H1 (cell line): Measurements from ENCODE around the gene CEP104. TPM values are rescaled to one million over a fixed set of nuclear protein-coding genes. Genes with fewer than 3 reads are reported as not detected.

ENCODE experiments used
- CTCF ChIA-PET: fragments of 300-600 bp; sonication (Branson Sonifier 250); formaldehyde crosslinking; loops from one replicate; lab custom pipeline; 2021; ENCODE audit not compliant: partially characterized antibody; lab: Charles Lee
- POLR2A ChIA-PET: fragments of 300-600 bp; sonication (Branson Sonifier 250); formaldehyde crosslinking; loops from one replicate; lab custom pipeline; 2021; ENCODE audit warnings: inconsistent platforms; ENCODE audit not compliant: partially characterized antibody; lab: Charles Lee
- DNase-seq, 2 experiments: peaks; one replicate each; pipeline versions ENCODE4 v3.0.0 to v3.0.0-alpha.2; 2010 to 2022; ENCODE audit warnings: low spot score in 2 of 2, low read depth in 1 of 2, mixed read lengths in 1 of 2
- FAIRE-seq: peaks from 2 replicates; lab custom pipeline; 2011; peaks lifted over from hg19 to GRCh38; lab: Jason Lieb, UNC
- H2AFZ ChIP-seq: 2 replicates; pipeline ENCODE4 v1.8.1; 2012; ENCODE audit warnings: low read length, inconsistent platforms
- H2AK5ac ChIP-seq: 2 replicates; pipeline ENCODE4 v1.6.1; 2013; ENCODE audit warnings: low read depth, low read length
- H2BK120ac ChIP-seq: replicated peaks from 2 replicates; pipeline ENCODE3; 2013; ENCODE audit warnings: low read depth, low read length, inconsistent platforms
- H2BK12ac ChIP-seq: 2 replicates; pipeline ENCODE4 v1.6.1; 2013; ENCODE audit warnings: low read depth, low read length
- H2BK15ac ChIP-seq: 2 replicates; pipeline ENCODE4 v1.6.1; 2013; ENCODE audit warnings: low read length
- H2BK20ac ChIP-seq: 2 replicates; pipeline ENCODE4 v1.6.1; 2013; ENCODE audit warnings: low read length
- H2BK5ac ChIP-seq: 2 replicates; pipeline ENCODE4 v1.6.1; 2013; ENCODE audit warnings: low read depth, low read length
- H3K14ac ChIP-seq: 2 replicates; pipeline ENCODE4 v1.6.1; 2013; ENCODE audit warnings: inconsistent platforms; ENCODE audit not compliant: insufficient read length
- H3K18ac ChIP-seq: 2 replicates; pipeline ENCODE4 v1.6.1; 2013; ENCODE audit warnings: low read length; ENCODE audit errors: extremely low read depth
- H3K23ac ChIP-seq: 2 replicates; pipeline ENCODE4 v1.6.1; 2013; ENCODE audit warnings: inconsistent platforms; ENCODE audit not compliant: insufficient read length
- H3K23me2 ChIP-seq: 2 replicates; pipeline ENCODE4 v1.6.1; 2013; ENCODE audit warnings: low read depth, low read length
- H3K27ac ChIP-seq: 2 replicates; pipeline ENCODE4 v1.6.1; 2011; ENCODE audit warnings: low read depth, low read length, inconsistent platforms
- H3K27me3 ChIP-seq, 4 experiments: replicated peaks in 1 of 4; 1 replicate in 1 of 4; 2 replicates in 3 of 4; pipeline versions ENCODE4 v1.6.1 to v1.8.1; 2011 to 2013; ENCODE audit warnings: low read length in 3 of 4, mild to moderate bottlenecking in 3 of 4, inconsistent platforms in 2 of 4, mixed read lengths in 2 of 4, moderate library complexity in 1 of 4; ENCODE audit not compliant: control insufficient read depth in 3 of 4, insufficient read depth in 3 of 4; ENCODE audit errors: extremely low read depth in 1 of 4
- H3K36me3 ChIP-seq, 4 experiments: 2 replicates each; pipeline versions ENCODE4 v1.6.1 to v1.8.1; 2011 to 2013; ENCODE audit warnings: mild to moderate bottlenecking in 4 of 4, low read length in 3 of 4, moderate library complexity in 2 of 4, control low read depth in 1 of 4, inconsistent platforms in 1 of 4; ENCODE audit not compliant: insufficient read depth in 4 of 4, control insufficient read depth in 2 of 4
- H3K4ac ChIP-seq: replicated peaks from 2 replicates; pipeline ENCODE3; 2013; ENCODE audit warnings: low read length, low read depth, mixed read lengths, inconsistent platforms; ENCODE audit not compliant: insufficient read length
- H3K4me1 ChIP-seq, 4 experiments: replicated peaks in 1 of 4; 1 replicate in 1 of 4; 2 replicates in 3 of 4; pipeline versions ENCODE4 v1.6.1 to v1.8.1; 2011 to 2013; ENCODE audit warnings: low read length in 3 of 4, inconsistent platforms in 2 of 4, mixed read lengths in 1 of 4; ENCODE audit not compliant: insufficient read depth in 4 of 4, control insufficient read depth in 3 of 4
- H3K4me2 ChIP-seq, 2 experiments: 2 replicates each; pipeline versions ENCODE4 v1.6.1 to v1.8.1; 2011 to 2013; ENCODE audit warnings: low read depth in 2 of 2, low read length in 2 of 2, control low read depth in 1 of 2, inconsistent platforms in 1 of 2, mild to moderate bottlenecking in 1 of 2; ENCODE audit not compliant: insufficient read depth in 1 of 2
- H3K4me3 ChIP-seq, 4 experiments: fragments of 200-600, 300-600 bp in 1 of 4; sonication (generic), shearing (Covaris generic), sonication (Bioruptor Twin) in 1 of 4; 2 replicates each; pipeline versions ENCODE4 v1.5.1 to v1.8.1; 2011 to 2016; ENCODE audit warnings: low read length in 4 of 4, low read depth in 3 of 4, control low read depth in 2 of 4, inconsistent platforms in 2 of 4, mild to moderate bottlenecking in 2 of 4, mixed read lengths in 1 of 4, moderate library complexity in 1 of 4; ENCODE audit not compliant: insufficient read depth in 2 of 4; ENCODE audit errors: extremely low read depth in 1 of 4
- H3K56ac ChIP-seq: replicated peaks from 2 replicates; pipeline ENCODE3; 2013; ENCODE audit warnings: low read depth, mild to moderate bottlenecking, mixed read lengths, low read length, inconsistent platforms; ENCODE audit not compliant: insufficient read length
- H3K79me1 ChIP-seq: 2 replicates; pipeline ENCODE4 v1.6.1; 2013; ENCODE audit warnings: low read depth, low read length, control low read depth
- H3K79me2 ChIP-seq, 2 experiments: 2 replicates each; pipeline versions ENCODE4 v1.6.1 to v1.8.1; 2012 to 2013; ENCODE audit warnings: low read length in 2 of 2, mild to moderate bottlenecking in 2 of 2, inconsistent platforms in 1 of 2; ENCODE audit not compliant: insufficient read depth in 2 of 2, control insufficient read depth in 1 of 2
- H3K9ac ChIP-seq, 4 experiments: replicated peaks in 1 of 4; 1 replicate in 1 of 4; 2 replicates in 3 of 4; pipeline versions ENCODE4 v1.6.1 to v1.8.1; 2011 to 2013; ENCODE audit warnings: low read depth in 3 of 4, low read length in 3 of 4, control low read depth in 2 of 4, mild to moderate bottlenecking in 2 of 4, moderate library complexity in 2 of 4, inconsistent platforms in 1 of 4; ENCODE audit errors: extremely low read depth in 1 of 4
- H3K9me3 ChIP-seq, 2 experiments: 2 replicates each; pipeline versions ENCODE4 v1.6.1 to v1.8.1; 2012 to 2013; ENCODE audit warnings: mild to moderate bottlenecking in 2 of 2, moderate library complexity in 2 of 2, control low read depth in 1 of 2, inconsistent platforms in 1 of 2, low read depth in 1 of 2, low read length in 1 of 2, mixed read lengths in 1 of 2; ENCODE audit not compliant: insufficient read depth in 2 of 2
- H4K20me1 ChIP-seq, 2 experiments: replicated peaks in 1 of 2; 2 replicates each; pipeline versions ENCODE3 to v1.8.1; 2011 to 2013; ENCODE audit warnings: inconsistent platforms in 2 of 2, low read length in 2 of 2, mild to moderate bottlenecking in 1 of 2; ENCODE audit not compliant: insufficient read depth in 2 of 2, control insufficient read depth in 1 of 2
- H4K5ac ChIP-seq: 2 replicates; pipeline ENCODE4 v1.6.1; 2013; ENCODE audit warnings: low read length, low read depth, mixed read lengths, inconsistent platforms; ENCODE audit not compliant: insufficient read length
- H4K8ac ChIP-seq: 2 replicates; pipeline ENCODE4 v1.8.0; 2013; ENCODE audit warnings: mild to moderate bottlenecking, moderate library complexity, low read length, inconsistent platforms; ENCODE audit not compliant: insufficient read depth; ENCODE audit errors: extremely low read depth
- H4K91ac ChIP-seq: replicated peaks from 2 replicates; pipeline ENCODE3; 2013; ENCODE audit warnings: low read length, mixed read lengths, inconsistent platforms; ENCODE audit not compliant: insufficient read length
- CTBP2 ChIP-seq: IDR thresholded peaks from 2 replicates; pipeline ENCODE4 v1.7.0; 2011; ENCODE audit warnings: borderline replicate concordance, mild to moderate bottlenecking, moderate library complexity, mixed read lengths, low read length; ENCODE audit not compliant: insufficient read depth, insufficient read length
- E2F6 ChIP-seq: IDR thresholded peaks from 2 replicates; pipeline ENCODE4 v1.6.1; 2012; ENCODE audit warnings: inconsistent platforms
- EGR1 ChIP-seq: IDR thresholded peaks from 2 replicates; pipeline ENCODE4 v1.6.1; 2011; ENCODE audit warnings: low read depth, low read length, borderline replicate concordance
- HDAC2 ChIP-seq, 2 experiments: fragments of 300-600 bp in 1 of 2; sonication (generic) in 1 of 2; IDR thresholded peaks; 2 replicates each; pipeline ENCODE4 v1.6.1; 2011 to 2012; ENCODE audit warnings: low read depth in 2 of 2, low read length in 2 of 2, mild to moderate bottlenecking in 2 of 2, moderate library complexity in 2 of 2, borderline replicate concordance in 1 of 2, inconsistent platforms in 1 of 2
- NANOG ChIP-seq: IDR thresholded peaks from 2 replicates; pipeline ENCODE4 v1.6.1; 2011; ENCODE audit warnings: low read length, low read depth, mild to moderate bottlenecking, inconsistent platforms; ENCODE audit not compliant: insufficient read depth, poor library complexity, severe bottlenecking
- NRF1 ChIP-seq: IDR thresholded peaks from 2 replicates; pipeline ENCODE4 v1.6.1; 2011; ENCODE audit warnings: mild to moderate bottlenecking, low read depth, low read length, improper control_type of control experiment
- POLR2AphosphoS5 ChIP-seq: IDR thresholded peaks from 2 replicates; pipeline ENCODE4 v1.6.1; 2011; ENCODE audit warnings: low read depth, low read length
- RBBP5 ChIP-seq: IDR thresholded peaks from 2 replicates; pipeline ENCODE4 v1.7.1; 2012; ENCODE audit warnings: low read depth, mild to moderate bottlenecking, inconsistent platforms, low read length, moderate library complexity, borderline replicate concordance
- SIRT6 ChIP-seq: IDR thresholded peaks from one replicate; pipeline ENCODE4 v1.7.1; 2012; ENCODE audit warnings: low read length, inconsistent platforms
- SP1 ChIP-seq: IDR thresholded peaks from 2 replicates; pipeline ENCODE4 v1.6.1; 2011; ENCODE audit warnings: low read depth, low read length
- TAF7 ChIP-seq: optimal IDR thresholded peaks from 2 replicates; pipeline ENCODE3; 2011; ENCODE audit warnings: low read depth, mild to moderate bottlenecking, inconsistent platforms, low read length, moderate library complexity, borderline replicate concordance
- WGBS, 2 experiments: shearing (Covaris generic) in 1 of 2; methylation state at CpG; one replicate each; pipeline versions ENCODE4 v1.1.6 to v1.1.7; 2013 to 2015; ENCODE audit warnings: low lambda C conversion rate in 2 of 2, mixed read lengths in 2 of 2, inconsistent platforms in 1 of 2, low coverage in 1 of 2, missing lambda C conversion rate in 1 of 2; ENCODE audit not compliant: insufficient replicate concordance in 2 of 2, insufficient coverage in 1 of 2, insufficient read length in 1 of 2; ENCODE audit errors: extremely low coverage in 1 of 2, missing lambda C conversion rate in 1 of 2; 5-methylcytosine and 5-hydroxymethylcytosine counted together
- polyA plus RNA-seq, 7 experiments: library from polyadenylated mRNA; depleted of rRNA in 3 of 7; stranded (reverse) in 5 of 7; unstranded in 2 of 7; fragments of >200 nt in 5 of 7; fragments of 200-250 nt in 2 of 7; gene quantifications; 1 replicate in 5 of 7; 2 replicates in 1 of 7; 4 replicates in 1 of 7; pipeline versions ENCODE4 v1.2.1 to v1.2.3, GENCODE V29; 2011 to 2013; ENCODE audit warnings: missing spikeins in 2 of 7, mixed read lengths in 2 of 7
- total RNA-seq: library from RNA; stranded (reverse); fragmentation: NEBNext Ultra II Directional; extraction: Animal tissue kit (Norgen Biotek cat#: 25700); gene quantifications from 2 replicates; pipeline ENCODE4 v1.2.1, GENCODE V29; 2021
- TF ChIP-seq, protein P1 (sequence below): IDR thresholded peaks from 2 replicates; pipeline ENCODE4 v1.6.1; 2011; ENCODE audit warnings: low read length, improper control_type of control experiment

The CEP104 gene
- total and polyA plus RNA-seq, 2 of the 8 experiments (the other 6 are each of a cell fraction or from before 2014, with no cell fraction given): 8.0 to 43.9 TPM

- no peak overlapping the region for H2AFZ ChIP-seq
- H3K27ac ChIP-seq: no peak overlapping the region
- H4K5ac ChIP-seq: no peak overlapping the region
- H3K4me1 ChIP-seq: no peaks in the 10 kb centered on the region
- peaks cover 0 to 8% of the 10 kb centered on the region in 2 experiments; a peak in 1 of 4 replicates for H3K9me3 ChIP-seq
- H3K36me3 ChIP-seq: peaks cover 0 to 9% (median 1%) of the 10 kb centered on the region in 4 experiments; a peak in 4 of 8 replicates
- no peak overlapping the region for H4K91ac ChIP-seq
- no peak overlapping the region for H3K4me2 ChIP-seq
- no peak overlapping the region for H2BK5ac ChIP-seq
- H3K23ac ChIP-seq: no peak overlapping the region
- DNase-seq (no peak), FAIRE-seq (no peak)
- no peak overlapping the region for H3K9ac ChIP-seq
- ChIA-PET POLR2A (no interaction called here), CTCF (interaction anchor here (1.3 to 1.5 kb wide), 3 partner anchors 13 to 713 kb away, joined by 3 to 7 read pairs (median 5); no protein-coding TSS in a partner anchor)
- H2BK20ac ChIP-seq: no peak overlapping the region
- H3K18ac ChIP-seq: no peak overlapping the region
- H3K23me2 ChIP-seq: no peaks in the 10 kb centered on the region; the same call in 1 of the 2 replicates
- H2AK5ac ChIP-seq: no peak overlapping the region
- H3K4me3 ChIP-seq: no peak overlapping the region
- no peak overlapping the region for H2BK120ac ChIP-seq
- H4K20me1 ChIP-seq: no peaks in the 10 kb centered on the region
- H3K4ac ChIP-seq: no peak overlapping the region
- TF ChIP-seq POLR2AphosphoS5: no peak
- no peak for TF ChIP-seq E2F6
- no peak for TF ChIP-seq EGR1
- TF ChIP-seq RBBP5: no peak
- TF ChIP-seq TAF7: no peak
- no peak for TF ChIP-seq NANOG
- no peak for TF ChIP-seq SP1
- no peak for TF ChIP-seq HDAC2 (IDR thresholded peaks at IDR 0.05; ENCODE audit: borderline replicate concordance in 1 of 2, low read depth in 2 of 2, low read length in 2 of 2)
- TF ChIP-seq CTBP2: no peak
- no peak for TF ChIP-seq NRF1
- TF ChIP-seq SIRT6: no peak
- TF ChIP-seq, protein P1, sequence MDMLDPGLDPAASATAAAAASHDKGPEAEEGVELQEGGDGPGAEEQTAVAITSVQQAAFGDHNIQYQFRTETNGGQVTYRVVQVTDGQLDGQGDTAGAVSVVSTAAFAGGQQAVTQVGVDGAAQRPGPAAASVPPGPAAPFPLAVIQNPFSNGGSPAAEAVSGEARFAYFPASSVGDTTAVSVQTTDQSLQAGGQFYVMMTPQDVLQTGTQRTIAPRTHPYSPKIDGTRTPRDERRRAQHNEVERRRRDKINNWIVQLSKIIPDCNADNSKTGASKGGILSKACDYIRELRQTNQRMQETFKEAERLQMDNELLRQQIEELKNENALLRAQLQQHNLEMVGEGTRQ: no peak
- no peak overlapping the region for H3K14ac ChIP-seq
- WGBS, 2 experiments: 96% methylated on average over 8 of the region's 8 CpGs; no CpG with 5 or more reads in 1 of the 2 experiments
- no peaks in the 10 kb centered on the region for H3K27me3 ChIP-seq
- no peaks in the 10 kb centered on the region for H3K79me2 ChIP-seq
- no peaks in the 10 kb centered on the region for H3K79me1 ChIP-seq
- H2BK15ac ChIP-seq: no peak overlapping the region
- H3K56ac ChIP-seq: no peak overlapping the region
- H2BK12ac ChIP-seq: no peak overlapping the region
- no peak overlapping the region for H4K8ac ChIP-seq
These were observed 15.5 kb upstream of the CEP104 start for GRCh38 chr1:3872546-3872945.
